Stimulated activated CD4-positive, alpha-beta T cell treated with anti-CD3 and anti-CD28 coated beads, Interleukin-12 subunit alpha, Interleukin-12 subunit beta, amount 100 ng/mL, for 24 hours (primary cell): ENCODE results near the gene SGSM1.

ENCODE experiments used
- DNase-seq, 2 experiments: peaks; one replicate each; pipeline ENCODE4 v3.0.0-alpha.2; 2020; ENCODE audit warnings: low read depth in 2 of 2

The SGSM1 gene

GRCh38 chr22:24807284-24807950 lies 1.4 kb downstream of the SGSM1 start:
- no peak for DNase-seq

GRCh38 chr22:24809331-24809730 lies 3.3 kb downstream of the SGSM1 start:
- no peak for DNase-seq

GRCh38 chr22:24810043-24810749 lies 4.2 kb downstream of the SGSM1 start:
- DNase-seq: no peak

GRCh38 chr22:24812950-24813775 lies 7.2 kb downstream of the SGSM1 start:
- DNase-seq: no peak

- DNase-seq: no peak
These were observed 8.1 kb downstream of the SGSM1 start for GRCh38 chr22:24813861-24814770.

GRCh38 chr22:24816806-24817205 lies 10.8 kb downstream of the SGSM1 start:
- no peak for DNase-seq

- DNase-seq: no peak
These were observed 13.5 kb downstream of the SGSM1 start for GRCh38 chr22:24819487-24819886.

- no peak for DNase-seq
These were observed 14.0 kb downstream of the SGSM1 start for GRCh38 chr22:24819911-24820461.

- no peak for DNase-seq
These were observed 16.5 kb downstream of the SGSM1 start for GRCh38 chr22:24822471-24822870.

- no peak for DNase-seq
These were observed 17.8 kb downstream of the SGSM1 start for GRCh38 chr22:24823787-24824186.

- DNase-seq: no peak
These were observed 18.2 kb downstream of the SGSM1 start for GRCh38 chr22:24824250-24824649.

- DNase-seq: no peak
These were observed 18.9 kb downstream of the SGSM1 start for GRCh38 chr22:24824915-24825314.

- DNase-seq: no peak
These were observed 20.8 kb downstream of the SGSM1 start for GRCh38 chr22:24826710-24827285.

GRCh38 chr22:24827296-24827695 lies 21.3 kb downstream of the SGSM1 start:
- DNase-seq: no peak

GRCh38 chr22:24830205-24830979 lies 24.4 kb downstream of the SGSM1 start:
- DNase-seq: no peak

- DNase-seq: no peak
These were observed 25.7 kb downstream of the SGSM1 start for GRCh38 chr22:24831687-24832086.

- DNase-seq: no peak
These were observed 28.0 kb downstream of the SGSM1 start for GRCh38 chr22:24833881-24834495.

- no peak for DNase-seq
These were observed 29.0 kb downstream of the SGSM1 start for GRCh38 chr22:24834845-24835570.

GRCh38 chr22:24836282-24836681 lies 30.3 kb downstream of the SGSM1 start:
- DNase-seq: no peak
